H9 (cell line): Measurements from ENCODE around the gene ILF3. TPM values are rescaled to one million over a fixed set of nuclear protein-coding genes. Genes with fewer than 3 reads are reported as not detected.

Experiments used
- DNase-seq: peaks from one replicate; pipeline ENCODE4 v3.0.0-alpha.2; 2017
- H2AFZ ChIP-seq: one replicate; pipeline ENCODE4 v1.6.1; 2013; ENCODE audit warnings: mild to moderate bottlenecking, low read length, control low read depth, moderate library complexity
- H2AK5ac ChIP-seq: 2 replicates; pipeline ENCODE4 v1.6.1; 2013; ENCODE audit warnings: low read length, control low read depth, mixed read lengths; ENCODE audit not compliant: insufficient read length
- H2BK120ac ChIP-seq: one replicate; pipeline ENCODE4 v1.6.1; 2013; ENCODE audit warnings: low read depth, mild to moderate bottlenecking, low read length, control low read depth, inconsistent platforms; ENCODE audit not compliant: poor library complexity, severe bottlenecking
- H2BK12ac ChIP-seq: 2 replicates; pipeline ENCODE4 v1.6.1; 2013; ENCODE audit warnings: low read length, control low read depth, mixed read lengths, low read depth; ENCODE audit not compliant: insufficient read length
- H2BK15ac ChIP-seq: 2 replicates; pipeline ENCODE4 v1.6.1; 2013; ENCODE audit warnings: low read depth, low read length, control low read depth
- H2BK20ac ChIP-seq: one replicate; pipeline ENCODE4 v1.6.1; 2013; ENCODE audit warnings: low read depth, mild to moderate bottlenecking, low read length, control low read depth, inconsistent platforms; ENCODE audit not compliant: poor library complexity, severe bottlenecking
- H2BK5ac ChIP-seq: 2 replicates; pipeline ENCODE4 v1.6.1; 2013; ENCODE audit warnings: low read length, control low read depth, mixed read lengths; ENCODE audit not compliant: insufficient read length
- H3K14ac ChIP-seq: 2 replicates; pipeline ENCODE4 v1.6.1; 2013; ENCODE audit warnings: low read length, control low read depth; ENCODE audit not compliant: insufficient read depth
- H3K18ac ChIP-seq: 2 replicates; pipeline ENCODE4 v1.6.1; 2013; ENCODE audit warnings: low read depth, mild to moderate bottlenecking, mixed read lengths, low read length, control low read depth; ENCODE audit not compliant: insufficient read length
- H3K23ac ChIP-seq: 2 replicates; pipeline ENCODE4 v1.6.1; 2013; ENCODE audit warnings: low read length, control low read depth, mixed read lengths, low read depth; ENCODE audit not compliant: insufficient read length
- H3K23me2 ChIP-seq: 2 replicates; pipeline ENCODE4 v1.6.1; 2013; ENCODE audit warnings: low read depth, mild to moderate bottlenecking, mixed read lengths, low read length, control low read depth; ENCODE audit not compliant: insufficient read length, poor library complexity, severe bottlenecking
- H3K27ac ChIP-seq: 2 replicates; pipeline ENCODE4 v1.5.1; 2013; ENCODE audit warnings: low read length, control low read depth, mixed read lengths, low read depth; ENCODE audit not compliant: insufficient read length
- H3K27me3 ChIP-seq: 2 replicates; pipeline ENCODE4 v1.6.1; 2013; ENCODE audit warnings: low read length, control low read depth, inconsistent platforms; ENCODE audit not compliant: insufficient read depth
- H3K4ac ChIP-seq: 2 replicates; pipeline ENCODE4 v1.6.1; 2013; ENCODE audit warnings: low read depth, mild to moderate bottlenecking, control low read depth, inconsistent platforms, low read length, moderate library complexity
- H3K4me1 ChIP-seq: 2 replicates; pipeline ENCODE4 v1.6.1; 2013; ENCODE audit warnings: low read length, control low read depth, inconsistent platforms; ENCODE audit not compliant: insufficient read depth
- H3K4me2 ChIP-seq: 2 replicates; pipeline ENCODE4 v1.6.1; 2013; ENCODE audit warnings: low read length, control low read depth, mixed read lengths; ENCODE audit not compliant: insufficient read length, insufficient read depth
- H3K56ac ChIP-seq: 2 replicates; pipeline ENCODE4 v1.6.1; 2013; ENCODE audit warnings: low read depth, mild to moderate bottlenecking, mixed read lengths, low read length, control low read depth; ENCODE audit not compliant: insufficient read length
- H3K79me1 ChIP-seq: 2 replicates; pipeline ENCODE4 v1.6.1; 2013; ENCODE audit warnings: low read depth, mild to moderate bottlenecking, moderate library complexity, low read length, control low read depth, inconsistent platforms; ENCODE audit not compliant: insufficient read depth, poor library complexity, severe bottlenecking
- H3K79me2 ChIP-seq: 2 replicates; pipeline ENCODE4 v1.6.1; 2013; ENCODE audit warnings: low read length, control low read depth, inconsistent platforms; ENCODE audit not compliant: insufficient read depth
- H3K9ac ChIP-seq: 2 replicates; pipeline ENCODE4 v1.6.1; 2013; ENCODE audit warnings: low read length, control low read depth, mixed read lengths; ENCODE audit not compliant: insufficient read length; ENCODE audit errors: extremely low read depth
- H3K9me3 ChIP-seq: one replicate; pipeline ENCODE4 v1.6.1; 2013; ENCODE audit warnings: low read depth, low read length, inconsistent platforms; ENCODE audit not compliant: control insufficient read depth
- H3T11ph ChIP-seq: one replicate; pipeline ENCODE4 v1.6.1; 2013; ENCODE audit warnings: mild to moderate bottlenecking, low read length, control low read depth, inconsistent platforms
- H4K20me1 ChIP-seq: one replicate; pipeline ENCODE4 v1.6.1; 2013; ENCODE audit not compliant: control insufficient read depth, insufficient read length, insufficient read depth
- H4K5ac ChIP-seq: 2 replicates; pipeline ENCODE4 v1.6.1; 2013; ENCODE audit warnings: low read depth, mild to moderate bottlenecking, mixed read lengths, low read length, control low read depth; ENCODE audit not compliant: insufficient read length
- H4K8ac ChIP-seq: replicated peaks from 2 replicates; pipeline ENCODE4 v1.6.1; 2013; ENCODE audit warnings: low read length, control low read depth, mixed read lengths, low read depth; ENCODE audit not compliant: insufficient read length
- H4K91ac ChIP-seq: 2 replicates; pipeline ENCODE4 v1.6.1; 2013; ENCODE audit warnings: low read depth, mild to moderate bottlenecking, moderate library complexity, mixed read lengths, low read length, control low read depth; ENCODE audit not compliant: insufficient read length
- H3K27ac Mint-ChIP-seq, 3 experiments: 2 replicates in 2 of 3; 3 replicates in 1 of 3; pipeline ENCODE4 v1.8.0; 2020 to 2021; ENCODE audit warnings: mixed read lengths in 3 of 3, mild to moderate bottlenecking in 1 of 3, moderate library complexity in 1 of 3
- H3K27me3 Mint-ChIP-seq: 2 replicates; pipeline ENCODE4 v1.8.0; 2021; ENCODE audit warnings: low read depth, mild to moderate bottlenecking, moderate library complexity, mixed read lengths
- H3K36me3 Mint-ChIP-seq, 3 experiments: 2 replicates in 2 of 3; 3 replicates in 1 of 3; pipeline ENCODE4 v1.8.0; 2020 to 2021; ENCODE audit warnings: low read depth in 3 of 3, mixed read lengths in 3 of 3; ENCODE audit not compliant: insufficient read depth in 1 of 3
- H3K4me1 Mint-ChIP-seq, 2 experiments: 2 replicates each; pipeline ENCODE4 v1.8.0; 2020; ENCODE audit warnings: mixed read lengths in 2 of 2
- H3K4me3 Mint-ChIP-seq, 2 experiments: 2 replicates in 1 of 2; 3 replicates in 1 of 2; pipeline ENCODE4 v1.8.0; 2020 to 2021; ENCODE audit warnings: mild to moderate bottlenecking in 2 of 2, mixed read lengths in 2 of 2, moderate library complexity in 1 of 2
- H3K9me3 Mint-ChIP-seq, 2 experiments: 2 replicates in 1 of 2; 3 replicates in 1 of 2; pipeline ENCODE4 v1.8.0; 2020; ENCODE audit warnings: mild to moderate bottlenecking in 2 of 2, mixed read lengths in 2 of 2, moderate library complexity in 1 of 2
- WGBS: extraction: QIAGEN DNeasy Blood & Tissue Kit; methylation state at CpG from one replicate; pipeline ENCODE4 v1.1.7; 2013; ENCODE audit warnings: missing lambda C conversion rate, low lambda C conversion rate, mixed read lengths; ENCODE audit not compliant: insufficient read length; ENCODE audit errors: extremely low coverage; 5-methylcytosine and 5-hydroxymethylcytosine counted together
- total RNA-seq: library from RNA; stranded (reverse); gene quantifications from 2 replicates; pipeline ENCODE4 v1.2.1, GENCODE V29; 2021
- TF ChIP-seq, protein P1 (sequence below): fragments of 200-600 bp; sonication (generic); conservative IDR thresholded peaks from 3 replicates; pipeline ENCODE4 v1.8.0; 2021; ENCODE audit warnings: antibody characterized with exemption, mild to moderate bottlenecking

ILF3 gene
- total RNA-seq, 1 experiment from 2014 or later = 841 TPM

DNA sequence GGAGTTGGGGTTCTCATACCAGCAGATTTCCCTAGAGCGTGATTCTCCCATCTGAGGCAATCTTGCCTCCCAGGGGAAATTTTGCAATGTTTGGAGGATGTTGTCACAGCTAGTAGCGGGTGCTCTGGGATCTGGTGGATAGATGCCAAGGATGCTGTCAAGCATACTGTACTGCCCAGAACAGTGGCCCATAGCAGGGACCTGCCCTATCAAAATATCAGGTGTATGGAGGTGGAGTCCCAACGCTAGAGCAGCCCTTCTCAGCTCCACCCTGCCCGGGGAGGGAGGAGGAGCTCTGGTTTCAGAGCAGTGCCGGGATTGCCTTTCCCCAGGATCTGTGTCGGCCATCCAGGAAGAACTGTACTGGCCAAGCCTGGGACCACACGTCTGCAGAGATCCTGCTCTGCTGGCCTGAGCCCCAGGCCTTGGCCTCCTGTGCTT lies 36.2 kb downstream of the ILF3 start:
- H2BK12ac ChIP-seq = no peak overlapping the region
- no peak overlapping the region for H2BK5ac ChIP-seq
- no peak overlapping the region for H4K5ac ChIP-seq
- H3K9me3 ChIP-seq = no peaks in the 10 kb centered on the region
- no peak overlapping the region for H3K27ac ChIP-seq
- H3K56ac ChIP-seq = no peak overlapping the region
- Mint-ChIP-seq H3K4me1 (peaks cover 21 to 26% of the 10 kb centered on the region in 2 experiments), H3K36me3 (peaks cover 44 to 73% (median 70%) of the 10 kb centered on the region in 3 experiments; a peak in 6 of 7 replicates), H3K9me3 (no peaks in the 10 kb centered on the region; a peak in 1 of 5 replicates), H3K27ac (peak overlapping the region in 2 of 3 experiments; percentile 44 to 85; a peak in 3 of 7 replicates), H3K4me3 (no peak overlapping the region), H3K27me3 (peaks cover 5% of the 10 kb centered on the region)
- no peaks in the 10 kb centered on the region for H3K27me3 ChIP-seq
- H3K79me1 ChIP-seq = no peaks in the 10 kb centered on the region
- H4K91ac ChIP-seq = no peak overlapping the region
- H3K18ac ChIP-seq = no peak overlapping the region
- TF ChIP-seq, protein P1, sequence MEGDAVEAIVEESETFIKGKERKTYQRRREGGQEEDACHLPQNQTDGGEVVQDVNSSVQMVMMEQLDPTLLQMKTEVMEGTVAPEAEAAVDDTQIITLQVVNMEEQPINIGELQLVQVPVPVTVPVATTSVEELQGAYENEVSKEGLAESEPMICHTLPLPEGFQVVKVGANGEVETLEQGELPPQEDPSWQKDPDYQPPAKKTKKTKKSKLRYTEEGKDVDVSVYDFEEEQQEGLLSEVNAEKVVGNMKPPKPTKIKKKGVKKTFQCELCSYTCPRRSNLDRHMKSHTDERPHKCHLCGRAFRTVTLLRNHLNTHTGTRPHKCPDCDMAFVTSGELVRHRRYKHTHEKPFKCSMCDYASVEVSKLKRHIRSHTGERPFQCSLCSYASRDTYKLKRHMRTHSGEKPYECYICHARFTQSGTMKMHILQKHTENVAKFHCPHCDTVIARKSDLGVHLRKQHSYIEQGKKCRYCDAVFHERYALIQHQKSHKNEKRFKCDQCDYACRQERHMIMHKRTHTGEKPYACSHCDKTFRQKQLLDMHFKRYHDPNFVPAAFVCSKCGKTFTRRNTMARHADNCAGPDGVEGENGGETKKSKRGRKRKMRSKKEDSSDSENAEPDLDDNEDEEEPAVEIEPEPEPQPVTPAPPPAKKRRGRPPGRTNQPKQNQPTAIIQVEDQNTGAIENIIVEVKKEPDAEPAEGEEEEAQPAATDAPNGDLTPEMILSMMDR = no peak
- H4K8ac ChIP-seq = no peak overlapping the region
- H3T11ph ChIP-seq = no peak overlapping the region
- no peak overlapping the region for H3K4me2 ChIP-seq
- no peak overlapping the region for H3K23ac ChIP-seq
- H3K23me2 ChIP-seq = no peaks in the 10 kb centered on the region
- DNase-seq = peak; percentile 35
- WGBS = no CpG with 5 or more reads among the region's 7 CpGs
- H3K14ac ChIP-seq = no peak overlapping the region
- H4K20me1 ChIP-seq = no peaks in the 10 kb centered on the region
- no peaks in the 10 kb centered on the region for H3K79me2 ChIP-seq
- H3K9ac ChIP-seq = no peak overlapping the region
- no peaks in the 10 kb centered on the region for H3K4me1 ChIP-seq
- no peak overlapping the region for H2AFZ ChIP-seq
- H2BK20ac ChIP-seq = no peak overlapping the region
- no peak overlapping the region for H3K4ac ChIP-seq
- H2BK120ac ChIP-seq = no peak overlapping the region
- H2BK15ac ChIP-seq = no peak overlapping the region
- H2AK5ac ChIP-seq = no peak overlapping the region
